Measurements from ENCODE around the gene HNRNPF.

HNRNPF gene

DNA sequence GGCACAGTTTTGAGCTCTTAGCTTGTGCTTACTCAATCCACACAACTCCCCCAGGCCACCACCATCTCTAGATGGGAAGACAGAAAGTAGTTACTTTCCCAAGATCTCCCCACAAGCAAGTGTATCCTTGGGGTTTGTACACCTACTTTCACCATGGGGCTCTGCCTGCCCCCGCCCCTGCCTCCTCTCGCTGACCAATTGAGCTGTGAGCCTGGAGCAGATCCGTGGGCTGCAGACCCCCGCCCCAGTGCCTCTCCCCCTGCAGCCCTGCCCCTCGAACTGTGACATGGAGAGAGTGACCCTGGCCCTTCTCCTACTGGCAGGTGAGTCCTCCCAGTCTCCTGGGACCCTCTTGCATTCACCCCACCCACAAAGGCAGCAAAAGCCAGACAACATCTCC is 35.5 kb downstream of the HNRNPF start:
- H3K27me3 ChIP-seq (replicated peaks): no peaks in the 10 kb centered on the region
- TF ChIP-seq CTCF (IDR thresholded peaks at IDR 0.05; ENCODE audit: low read depth, low read length, missing control alignments): no peak
- no peak for DNase-seq
- in situ Hi-C loops (cut with HindIII; ENCODE audit: low pct_ligation_motif_present, low sequenced_read_pairs): no loop called here
- no peak overlapping the region for H3K27ac ChIP-seq
- no peak overlapping the region for H3K4me3 ChIP-seq (ENCODE audit: low read depth, low read length)
- no peaks in the 10 kb centered on the region for H3K36me3 ChIP-seq (replicated peaks)

DNA sequence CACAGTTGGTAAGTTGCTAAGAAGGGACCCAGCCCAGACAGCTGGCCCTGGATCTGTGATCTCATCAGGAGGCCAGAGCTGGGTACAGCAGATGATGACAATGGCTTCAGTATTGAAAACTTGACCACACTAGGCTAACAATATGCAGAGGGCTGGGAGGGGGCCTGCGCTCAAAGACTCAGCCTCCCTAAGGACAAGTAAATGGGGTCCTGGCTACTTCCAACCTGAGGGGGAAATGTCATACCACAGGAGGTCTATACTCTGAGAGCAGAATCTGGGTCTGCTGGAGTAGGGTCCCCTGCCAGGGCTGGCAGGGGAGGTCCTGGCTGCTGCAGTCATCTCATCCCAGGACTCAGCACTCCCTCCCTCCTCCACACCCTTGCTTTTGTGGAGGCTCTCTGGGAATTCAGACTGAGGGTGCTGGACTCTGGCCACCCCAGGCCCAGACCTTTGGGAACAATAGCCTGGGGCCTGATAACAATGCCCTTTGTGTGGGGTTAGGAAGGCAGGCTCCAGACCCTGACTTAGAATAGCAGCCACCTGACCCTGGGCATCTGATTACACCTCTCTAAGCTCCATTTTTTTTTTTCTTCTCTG is 36.1 kb downstream of the HNRNPF start:
- Histone ChIP-seq H3K27ac (no peak overlapping the region), H3K27me3 (replicated peaks) (no peaks in the 10 kb centered on the region), H3K4me3 (ENCODE audit: low read depth, low read length) (no peak overlapping the region), H3K36me3 (replicated peaks) (no peaks in the 10 kb centered on the region)
- no peak for TF ChIP-seq CTCF (IDR thresholded peaks at IDR 0.05; ENCODE audit: low read depth, low read length, missing control alignments)
- no peak for DNase-seq
- in situ Hi-C loops (cut with HindIII; ENCODE audit: low pct_ligation_motif_present, low sequenced_read_pairs): no loop called here

DNA sequence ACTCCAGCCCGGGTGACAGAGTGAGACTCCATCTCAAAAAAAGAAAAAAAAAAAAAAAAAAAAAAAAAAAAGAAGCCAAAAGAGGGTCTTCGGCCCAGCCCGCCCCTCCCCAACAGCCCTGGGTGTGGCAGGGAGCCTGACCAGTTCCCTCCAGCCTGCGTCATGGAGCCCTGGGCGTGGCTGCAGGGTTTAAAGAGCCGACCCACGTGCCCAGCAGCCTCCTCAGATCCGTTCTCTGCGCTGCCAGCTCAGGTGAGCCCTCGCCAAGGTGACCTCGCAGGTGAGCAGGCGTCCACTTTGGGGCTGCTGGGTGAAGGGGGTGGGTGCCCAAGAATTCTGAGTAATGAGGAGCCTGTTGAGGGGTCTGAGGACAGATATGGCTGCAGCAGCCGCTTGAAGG is 37.6 kb downstream of the HNRNPF start, which contains the start of gene FXYD4:
TSS of gene FXYD4 (plus strand) at position 219 of the 400 bp plus-strand sequence. CDS start 2,111 bp downstream, outside the sequence.
- Histone ChIP-seq H3K36me3 (replicated peaks) (no peaks in the 10 kb centered on the region), H3K27me3 (replicated peaks) (no peaks in the 10 kb centered on the region), H3K27ac (no peak within 1 kb of the TSS), H3K4me3 (ENCODE audit: low read depth, low read length) (no peak within 1 kb of the TSS)
- in situ Hi-C loops (cut with HindIII; ENCODE audit: low pct_ligation_motif_present, low sequenced_read_pairs): no loop called here
- TF ChIP-seq CTCF (IDR thresholded peaks at IDR 0.05; ENCODE audit: low read depth, low read length, missing control alignments): no peak
- no peak for DNase-seq

DNA sequence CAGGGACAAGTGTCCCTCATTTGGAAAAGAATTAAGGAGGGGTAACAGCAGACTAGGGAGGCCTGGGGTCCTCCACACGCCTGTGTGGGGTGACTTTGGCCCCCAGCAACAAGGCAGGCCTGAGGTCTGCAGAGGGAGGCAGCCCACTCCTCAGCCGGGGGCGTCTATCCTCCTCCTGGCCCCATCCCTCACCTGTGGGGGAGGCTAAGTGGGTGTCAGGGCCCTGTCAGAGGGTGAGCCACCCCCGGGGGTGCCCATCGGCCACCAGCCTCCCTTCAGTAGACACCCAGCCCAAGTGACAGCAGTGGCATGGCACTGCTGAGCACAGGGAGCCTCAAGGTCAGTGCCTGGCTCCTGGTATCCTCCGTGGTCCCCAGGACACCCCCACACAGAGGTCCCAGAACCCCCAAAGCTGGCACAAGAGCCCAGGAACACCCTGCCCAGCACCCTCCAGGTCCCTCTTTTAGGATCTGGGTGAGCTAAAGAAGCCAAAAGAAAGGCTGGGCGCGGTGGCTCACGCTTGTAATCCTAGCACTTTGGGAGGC is 38.2 kb downstream of the HNRNPF start:
- H3K27me3 ChIP-seq (replicated peaks): no peaks in the 10 kb centered on the region
- H3K36me3 ChIP-seq (replicated peaks): no peaks in the 10 kb centered on the region
- no peak for TF ChIP-seq CTCF (IDR thresholded peaks at IDR 0.05; ENCODE audit: low read depth, low read length, missing control alignments)
- no peak overlapping the region for H3K27ac ChIP-seq
- no peak for DNase-seq
- in situ Hi-C loops (cut with HindIII; ENCODE audit: low pct_ligation_motif_present, low sequenced_read_pairs): no loop called here
- no peak overlapping the region for H3K4me3 ChIP-seq (ENCODE audit: low read depth, low read length)

DNA sequence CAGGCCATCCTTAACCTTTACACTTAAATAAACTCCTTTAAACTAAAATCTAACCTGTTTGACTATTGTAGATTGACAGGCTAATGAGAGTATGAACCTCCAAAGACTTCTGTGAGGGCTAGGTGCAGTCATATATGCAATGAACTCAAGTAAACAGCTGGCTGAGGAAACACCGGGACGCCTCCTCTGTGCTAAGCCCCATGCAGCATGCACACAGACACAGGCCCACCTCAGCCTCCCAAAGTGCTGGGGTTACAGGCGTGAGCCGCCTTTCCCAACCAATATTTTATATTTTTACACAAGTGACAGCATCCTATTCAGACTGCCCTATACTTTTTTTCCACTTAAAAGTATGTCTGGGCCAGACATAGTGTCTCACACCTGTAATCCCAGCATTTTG is 39.1 kb downstream of the HNRNPF start:
- Histone ChIP-seq H3K27ac (no peak overlapping the region), H3K36me3 (replicated peaks) (no peaks in the 10 kb centered on the region), H3K27me3 (replicated peaks) (no peaks in the 10 kb centered on the region), H3K4me3 (ENCODE audit: low read depth, low read length) (no peak overlapping the region)
- no peak for DNase-seq
- no peak for TF ChIP-seq CTCF (IDR thresholded peaks at IDR 0.05; ENCODE audit: low read depth, low read length, missing control alignments)
- in situ Hi-C loops (cut with HindIII; ENCODE audit: low pct_ligation_motif_present, low sequenced_read_pairs): no loop called here

DNA sequence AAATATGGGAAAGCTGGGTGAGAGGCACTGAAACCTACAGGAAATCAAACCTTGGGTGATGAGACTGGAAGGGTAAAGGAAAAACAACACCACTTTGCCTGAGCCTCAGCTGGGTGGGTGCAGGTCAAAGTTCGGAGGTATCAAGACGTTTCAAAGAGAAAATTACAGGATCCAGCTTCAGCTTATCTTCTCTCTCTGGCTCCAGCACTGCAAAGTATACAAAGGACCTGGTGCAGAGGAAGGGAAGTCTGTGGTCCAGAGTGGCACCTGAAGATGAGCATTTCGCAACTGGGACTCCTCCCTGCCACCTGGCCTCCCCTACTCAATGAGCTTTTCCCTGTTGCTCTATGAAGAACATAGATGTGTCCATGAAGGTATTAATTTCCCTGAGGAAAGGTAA is 44.0 kb downstream of the HNRNPF start:
- no peak overlapping the region for H3K4me3 ChIP-seq (ENCODE audit: low read depth, low read length)
- H3K36me3 ChIP-seq (replicated peaks): no peaks in the 10 kb centered on the region
- no peaks in the 10 kb centered on the region for H3K27me3 ChIP-seq (replicated peaks)
- no peak for DNase-seq
- in situ Hi-C loops (cut with HindIII; ENCODE audit: low pct_ligation_motif_present, low sequenced_read_pairs): no loop called here
- no peak for TF ChIP-seq CTCF (IDR thresholded peaks at IDR 0.05; ENCODE audit: low read depth, low read length, missing control alignments)
- H3K27ac ChIP-seq: no peak overlapping the region
